Measurements from ENCODE around the gene OR52B4.
"Not testable (repeated sequence)": the region's sequence is repeated elsewhere in the genome, so short reads cannot be mapped to it uniquely, and the experiment has no call there.

Gene OR52B4

DNA sequence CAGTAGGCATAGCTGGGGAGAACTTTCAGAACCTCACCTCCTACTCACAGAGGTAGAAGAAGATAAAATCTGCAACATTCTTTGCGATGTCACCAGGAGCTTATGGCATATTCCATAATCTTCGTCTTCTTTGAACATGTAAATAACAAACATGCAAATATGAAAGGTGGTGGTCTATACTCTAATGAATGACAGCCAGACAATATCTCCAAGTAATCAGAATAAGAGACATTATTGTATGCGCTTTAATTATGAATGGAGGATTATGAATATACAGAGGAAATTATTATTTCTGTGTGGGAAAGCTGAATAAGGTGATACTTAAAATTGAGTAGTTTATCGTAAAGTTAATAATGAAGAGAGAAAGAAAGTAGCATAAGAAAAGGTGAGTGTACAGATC, at the start of gene OR52B4:
OR52B4 (minus strand) TSS at position 101 of the 400 bp plus-strand sequence; CDS start at position 10, 91 bp downstream.
- DNase-seq: no peak

DNA sequence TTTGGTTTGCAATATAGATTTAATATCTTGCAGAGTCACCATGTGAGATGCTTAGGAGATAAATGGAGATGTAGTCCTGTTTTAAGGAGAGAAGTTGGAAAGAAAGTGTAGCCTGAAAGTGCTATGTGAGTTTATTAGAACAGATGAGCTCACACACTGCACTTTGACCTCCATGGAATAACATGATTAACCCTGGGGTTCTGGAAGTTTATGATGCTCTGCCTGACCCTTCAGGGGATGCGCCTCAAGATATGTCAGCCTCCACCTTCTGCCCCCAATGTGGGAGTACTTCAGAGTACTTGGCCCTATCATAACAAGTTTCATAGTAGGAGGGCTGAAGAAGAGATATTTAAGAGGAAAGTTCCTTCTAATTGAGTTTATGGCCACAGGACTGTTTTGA, 48.6 kb upstream of the OR52B4 start:
- no peak for DNase-seq

DNA sequence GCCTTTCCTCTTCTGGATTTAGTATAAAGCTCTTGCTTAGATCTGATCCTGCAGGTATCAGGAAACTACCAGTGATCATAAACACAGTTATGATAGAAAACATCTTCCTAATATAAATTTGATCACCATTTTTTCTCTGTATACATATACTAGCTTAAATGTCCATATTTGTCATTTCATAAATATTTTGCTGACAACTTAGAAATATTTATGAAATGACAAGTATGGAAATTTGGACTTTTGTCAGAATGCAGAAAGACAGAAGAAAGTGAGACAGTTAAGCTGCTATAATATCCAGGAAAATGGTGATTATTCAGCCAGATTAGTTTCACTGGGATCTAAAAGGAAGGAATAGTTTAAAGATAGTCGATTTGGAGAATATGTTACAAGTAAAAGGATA, 48.1 kb upstream of the OR52B4 start:
- no peak for DNase-seq

DNA sequence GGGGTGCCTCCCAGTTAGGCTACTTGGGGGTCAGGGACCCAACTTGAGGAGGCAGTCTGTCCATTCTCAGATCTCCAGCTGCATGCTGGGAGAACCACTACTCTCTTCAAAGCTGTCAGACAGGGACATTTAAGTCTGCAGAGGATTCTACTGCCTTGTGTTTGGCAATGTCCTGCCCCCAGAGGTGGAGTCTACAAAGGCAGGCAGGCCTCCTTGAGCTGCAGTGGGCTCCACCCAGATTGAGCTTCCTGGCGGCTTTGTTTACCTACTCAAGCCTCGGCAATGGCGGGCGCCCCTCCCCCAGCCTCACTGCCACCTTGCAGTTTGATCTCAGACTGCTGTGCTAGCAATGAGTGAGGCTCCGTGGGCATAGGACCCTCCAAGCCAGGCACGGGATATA, 38.0 kb upstream of the OR52B4 start:
- not testable (repeated sequence) for DNase-seq

DNA sequence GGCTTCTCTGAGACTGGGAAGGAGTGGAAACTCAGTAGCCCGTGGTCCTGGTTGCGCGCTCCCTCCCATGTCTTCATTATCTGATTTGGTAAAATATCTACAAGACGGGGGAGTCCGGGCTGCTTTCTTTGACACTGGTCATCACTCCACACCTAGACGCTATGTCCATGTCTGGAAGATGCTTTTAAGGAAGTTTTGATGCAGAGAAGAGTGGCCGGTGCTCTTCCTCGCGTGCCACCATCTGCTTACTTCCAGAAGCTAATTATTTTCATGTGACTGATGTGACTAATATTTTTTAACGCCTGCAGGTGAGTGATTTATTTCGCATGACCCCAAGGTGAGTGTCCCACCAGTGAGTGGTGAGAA, 25.7 kb upstream of the OR52B4 start:
- no peak for DNase-seq

DNA sequence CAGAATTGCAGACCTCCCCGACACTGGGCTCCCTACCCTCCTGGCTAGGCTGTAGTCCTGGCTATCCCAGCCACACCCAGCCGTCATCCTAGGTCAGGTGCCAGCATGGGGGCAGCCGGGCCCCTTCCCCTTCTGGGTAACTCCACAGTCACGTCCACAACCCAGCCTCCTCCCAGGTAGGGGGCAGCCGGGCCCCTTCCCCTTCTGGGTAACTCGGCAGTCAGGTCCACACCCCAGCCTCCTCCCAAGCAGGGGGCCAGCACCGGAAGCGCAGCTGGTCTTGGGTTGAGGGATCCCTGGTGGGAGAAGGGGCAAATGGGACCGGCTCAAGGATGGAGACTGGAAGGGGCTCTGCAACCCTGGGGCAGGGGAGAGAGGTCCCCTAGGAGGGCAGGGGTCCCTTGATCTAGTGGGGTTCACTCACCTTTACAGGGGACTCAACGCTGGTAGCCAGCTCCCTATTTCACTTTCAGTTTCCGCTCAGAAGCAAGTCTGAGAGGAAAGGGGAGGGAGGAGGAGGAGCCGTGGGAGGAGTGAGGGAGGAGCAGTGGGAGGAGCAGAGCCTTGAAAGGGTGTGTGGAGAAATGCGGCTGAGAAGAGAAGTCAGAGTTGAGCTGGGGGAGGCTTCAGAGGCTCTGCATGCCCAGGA, 25.1 kb upstream of the OR52B4 start, which contains the start of gene TRIM21:
TRIM21 (minus strand) TSS at position 494 of the 649 bp plus-strand sequence. CDS start 3,293 bp downstream, outside the sequence.
- peak; percentile 75 to 90 (median 84) for DNase-seq

- DNase-seq: no peak
Measured at GRCh38 chr11:4388221-4388620, 20.0 kb upstream of the OR52B4 start.

GRCh38 chr11:4385978-4386740, 18.0 kb upstream of the OR52B4 start:
- no peak for DNase-seq

GRCh38 chr11:4381901-4382300, 13.7 kb upstream of the OR52B4 start:
- no peak for DNase-seq

DNA sequence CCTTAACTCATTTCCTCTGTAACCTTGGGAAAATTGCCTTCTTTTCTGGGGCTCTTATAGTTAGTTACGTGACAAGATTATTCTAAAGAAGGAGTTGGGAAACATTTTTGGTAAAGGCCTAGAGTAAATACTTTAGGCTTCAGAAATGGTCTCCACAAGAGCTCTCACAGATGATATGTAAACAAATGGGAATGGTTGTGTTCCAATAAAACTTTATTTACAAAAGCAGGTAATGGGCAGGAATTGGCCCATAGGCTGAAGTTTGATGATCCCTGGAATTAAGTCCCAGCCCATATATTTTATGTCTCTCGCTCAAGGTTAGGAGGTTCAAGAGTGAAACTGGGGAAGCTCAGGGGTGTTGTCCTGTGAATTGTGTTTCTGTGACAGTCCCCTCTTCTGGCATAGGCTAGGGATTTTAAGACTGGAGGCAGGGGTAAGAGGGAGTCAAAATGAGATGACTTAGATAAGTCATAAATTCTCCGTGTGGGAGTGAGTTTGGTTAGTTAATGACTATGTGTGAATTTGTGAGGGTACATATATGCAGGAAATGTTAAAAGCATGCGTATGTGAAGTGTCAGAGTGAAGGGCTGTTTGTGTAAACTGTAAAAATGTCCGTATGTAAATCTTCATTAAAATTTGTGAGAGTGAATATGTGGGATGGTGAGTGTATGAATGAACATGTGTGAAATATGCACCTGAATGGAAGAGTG, 7.4 kb upstream of the OR52B4 start:
- no peak for DNase-seq

GRCh38 chr11:4370166-4370565, 2.0 kb upstream of the OR52B4 start:
- DNase-seq: no peak

DNA sequence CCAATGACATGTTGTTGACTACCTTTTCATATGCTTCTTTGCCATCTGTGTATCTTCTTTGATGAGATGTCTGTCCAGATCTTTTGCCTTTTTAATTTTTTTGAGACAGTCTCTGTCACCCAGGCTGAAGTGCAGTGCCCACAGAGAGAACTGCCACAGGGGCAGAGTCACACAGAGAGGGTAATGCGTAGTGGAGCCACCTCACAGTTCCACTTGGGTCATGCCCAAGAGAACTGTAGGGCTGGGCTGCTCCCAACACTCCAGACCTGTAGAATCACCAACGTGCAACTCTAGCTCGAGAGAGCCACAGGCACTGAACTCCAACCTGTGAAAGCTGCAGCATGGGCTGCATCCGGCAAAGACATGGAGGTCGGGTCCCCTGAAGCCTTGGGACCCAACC, 20.0 kb downstream of the OR52B4 start:
- DNase-seq: not testable (repeated sequence)

DNA sequence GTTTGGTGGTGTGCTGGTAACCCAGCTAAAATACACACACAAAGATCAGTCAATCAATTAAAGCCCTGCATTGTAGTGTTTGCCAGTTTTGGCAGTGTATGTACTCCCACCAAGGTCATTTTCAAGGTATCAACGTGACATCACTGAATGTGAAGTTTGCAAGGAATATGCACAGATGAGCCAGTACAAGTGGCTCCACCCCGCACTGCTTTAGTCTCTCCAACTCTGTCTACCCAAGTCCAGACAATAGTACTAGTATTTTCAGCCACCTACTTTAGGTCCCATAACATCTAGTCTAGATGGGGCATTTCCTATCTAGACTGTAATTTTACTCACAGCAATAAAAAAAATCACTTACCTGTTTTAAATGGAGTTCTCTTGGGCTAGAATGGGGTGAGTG, 22.8 kb downstream of the OR52B4 start:
- DNase-seq: not testable (repeated sequence)

DNA sequence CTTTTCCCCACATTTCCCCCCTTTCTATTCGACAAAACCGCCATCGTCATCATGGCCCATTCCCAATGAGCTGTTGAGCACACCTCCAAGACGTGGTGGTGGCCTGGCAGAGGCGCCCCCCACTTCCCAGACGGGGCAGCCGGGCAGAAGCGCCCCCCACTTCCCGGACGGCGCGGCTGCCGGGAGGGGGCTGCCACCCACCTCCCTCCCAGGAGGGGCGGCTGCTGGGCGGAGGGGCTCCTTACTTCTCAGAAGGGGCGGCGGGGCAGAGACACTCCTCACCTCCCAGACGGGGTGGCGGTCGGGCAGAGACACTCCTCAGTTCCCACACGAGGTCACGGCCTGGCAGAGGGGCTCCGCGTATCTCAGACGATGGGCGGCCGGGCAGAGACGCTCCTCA, 33.8 kb downstream of the OR52B4 start:
- DNase-seq: not testable (repeated sequence)
